ENCODE measurements around the gene SLC17A9.

SLC17A9 gene

GRCh38 chr20:62965363-62965771, 12.9 kb downstream of the SLC17A9 start:
- Histone ChIP-seq H3K4me1 (ENCODE audit: control insufficient read depth, insufficient read depth, low read length) (peaks cover 8% of the 10 kb centered on the region), H3K9ac (ENCODE audit: low read length) (no peak overlapping the region), H3K36me3 (ENCODE audit: control insufficient read depth, insufficient read depth, low read length) (peaks cover 35% of the 10 kb centered on the region), H3K4me3 (ENCODE audit: low read depth, low read length) (no peak overlapping the region), H3K27me3 (ENCODE audit: control insufficient read depth, insufficient read depth, low read length) (no peaks in the 10 kb centered on the region; the same call in 1 of the 2 replicates), H3K9me3 (ENCODE audit: control insufficient read depth, insufficient read depth, low read depth, low read length) (no peaks in the 10 kb centered on the region), H3K27ac (ENCODE audit: low read depth, low read length) (0 out of 2 replicates have a peak overlapping the region, but pooled peaks have one; percentile 26)

GRCh38 chr20:62966212-62967148, 14.0 kb downstream of the SLC17A9 start:
- Histone ChIP-seq H3K9ac (ENCODE audit: low read length) (no peak overlapping the region), H3K36me3 (ENCODE audit: control insufficient read depth, insufficient read depth, low read length) (peaks cover 33% of the 10 kb centered on the region), H3K27me3 (ENCODE audit: control insufficient read depth, insufficient read depth, low read length) (peaks cover 5% of the 10 kb centered on the region; the same call in 1 of the 2 replicates), H3K4me1 (ENCODE audit: control insufficient read depth, insufficient read depth, low read length) (peaks cover 7% of the 10 kb centered on the region; the same call in 1 of the 2 replicates), H3K9me3 (ENCODE audit: control insufficient read depth, insufficient read depth, low read depth, low read length) (no peaks in the 10 kb centered on the region), H3K4me3 (ENCODE audit: low read depth, low read length) (no peak overlapping the region), H3K27ac (ENCODE audit: low read depth, low read length) (no peak overlapping the region)

- H3K9ac ChIP-seq (ENCODE audit: low read length) = no peak overlapping the region
- peaks cover 31% of the 10 kb centered on the region for H3K36me3 ChIP-seq (ENCODE audit: control insufficient read depth, insufficient read depth, low read length)
- no peaks in the 10 kb centered on the region for H3K9me3 ChIP-seq (ENCODE audit: control insufficient read depth, insufficient read depth, low read depth, low read length)
- H3K27ac ChIP-seq (ENCODE audit: low read depth, low read length) = no peak overlapping the region
- H3K4me1 ChIP-seq (ENCODE audit: control insufficient read depth, insufficient read depth, low read length) = peaks cover 4% of the 10 kb centered on the region; the same call in 1 of the 2 replicates
- peaks cover 11% of the 10 kb centered on the region for H3K27me3 ChIP-seq (ENCODE audit: control insufficient read depth, insufficient read depth, low read length)
- H3K4me3 ChIP-seq (ENCODE audit: low read depth, low read length) = no peak overlapping the region
Observed at GRCh38 chr20:62967149-62967501, 14.6 kb downstream of the SLC17A9 start.

GRCh38 chr20:62967628-62968351, 15.3 kb downstream of the SLC17A9 start:
- no peak overlapping the region for H3K4me3 ChIP-seq (ENCODE audit: low read depth, low read length)
- no peaks in the 10 kb centered on the region for H3K9me3 ChIP-seq (ENCODE audit: control insufficient read depth, insufficient read depth, low read depth, low read length)
- H3K27me3 ChIP-seq (ENCODE audit: control insufficient read depth, insufficient read depth, low read length) = peaks cover 17% of the 10 kb centered on the region
- peaks cover 6% of the 10 kb centered on the region; the same call in 1 of the 2 replicates for H3K4me1 ChIP-seq (ENCODE audit: control insufficient read depth, insufficient read depth, low read length)
- peaks cover 27% of the 10 kb centered on the region for H3K36me3 ChIP-seq (ENCODE audit: control insufficient read depth, insufficient read depth, low read length)
- no peak overlapping the region for H3K27ac ChIP-seq (ENCODE audit: low read depth, low read length)
- no peak overlapping the region for H3K9ac ChIP-seq (ENCODE audit: low read length)

- Histone ChIP-seq H3K27me3 (ENCODE audit: control insufficient read depth, insufficient read depth, low read length) (peaks cover 25% of the 10 kb centered on the region), H3K4me1 (ENCODE audit: control insufficient read depth, insufficient read depth, low read length) (peaks cover 13% of the 10 kb centered on the region; the same call in 1 of the 2 replicates), H3K27ac (ENCODE audit: low read depth, low read length) (no peak overlapping the region)
Observed at GRCh38 chr20:62968378-62969178, 16.1 kb downstream of the SLC17A9 start.

GRCh38 chr20:62969179-62969760, 16.8 kb downstream of the SLC17A9 start:
- Histone ChIP-seq H3K36me3 (ENCODE audit: control insufficient read depth, insufficient read depth, low read length) (peaks cover 13% of the 10 kb centered on the region), H3K27me3 (ENCODE audit: control insufficient read depth, insufficient read depth, low read length) (peaks cover 32% of the 10 kb centered on the region), H3K27ac (ENCODE audit: low read depth, low read length) (no peak overlapping the region), H3K9ac (ENCODE audit: low read length) (no peak overlapping the region), H3K9me3 (ENCODE audit: control insufficient read depth, insufficient read depth, low read depth, low read length) (no peaks in the 10 kb centered on the region), H3K4me3 (ENCODE audit: low read depth, low read length) (no peak overlapping the region), H3K4me1 (ENCODE audit: control insufficient read depth, insufficient read depth, low read length) (peaks cover 17% of the 10 kb centered on the region)

More at GRCh38 chr20:62968378-62969178, 16.1 kb downstream of the SLC17A9 start:
- no peaks in the 10 kb centered on the region for H3K9me3 ChIP-seq (ENCODE audit: control insufficient read depth, insufficient read depth, low read depth, low read length)
- H3K4me3 ChIP-seq (ENCODE audit: low read depth, low read length) = no peak overlapping the region
- H3K9ac ChIP-seq (ENCODE audit: low read length) = no peak overlapping the region
- peaks cover 19% of the 10 kb centered on the region for H3K36me3 ChIP-seq (ENCODE audit: control insufficient read depth, insufficient read depth, low read length)

GRCh38 chr20:62969939-62970306, 17.4 kb downstream of the SLC17A9 start:
- Histone ChIP-seq H3K4me3 (ENCODE audit: low read depth, low read length) (no peak overlapping the region), H3K27me3 (ENCODE audit: control insufficient read depth, insufficient read depth, low read length) (peaks cover 38% of the 10 kb centered on the region)

GRCh38 chr20:62970307-62971210, 18.1 kb downstream of the SLC17A9 start:
- H3K9ac ChIP-seq (ENCODE audit: low read length) = no peak overlapping the region
- H3K27me3 ChIP-seq (ENCODE audit: control insufficient read depth, insufficient read depth, low read length) = peaks cover 45% of the 10 kb centered on the region
- H3K4me3 ChIP-seq (ENCODE audit: low read depth, low read length) = no peak overlapping the region
- peaks cover 2% of the 10 kb centered on the region for H3K36me3 ChIP-seq (ENCODE audit: control insufficient read depth, insufficient read depth, low read length)
- H3K27ac ChIP-seq (ENCODE audit: low read depth, low read length) = no peak overlapping the region
- no peaks in the 10 kb centered on the region for H3K9me3 ChIP-seq (ENCODE audit: control insufficient read depth, insufficient read depth, low read depth, low read length)
- peaks cover 29% of the 10 kb centered on the region for H3K4me1 ChIP-seq (ENCODE audit: control insufficient read depth, insufficient read depth, low read length)

More at GRCh38 chr20:62969939-62970306, 17.4 kb downstream of the SLC17A9 start:
- Histone ChIP-seq H3K9ac (ENCODE audit: low read length) (no peak overlapping the region), H3K27ac (ENCODE audit: low read depth, low read length) (no peak overlapping the region), H3K9me3 (ENCODE audit: control insufficient read depth, insufficient read depth, low read depth, low read length) (no peaks in the 10 kb centered on the region), H3K36me3 (ENCODE audit: control insufficient read depth, insufficient read depth, low read length) (peaks cover 7% of the 10 kb centered on the region), H3K4me1 (ENCODE audit: control insufficient read depth, insufficient read depth, low read length) (peaks cover 23% of the 10 kb centered on the region)

- Histone ChIP-seq H3K9ac (ENCODE audit: low read length) (no peak overlapping the region), H3K27me3 (ENCODE audit: control insufficient read depth, insufficient read depth, low read length) (peaks cover 53% of the 10 kb centered on the region), H3K4me3 (ENCODE audit: low read depth, low read length) (no peak overlapping the region), H3K9me3 (ENCODE audit: control insufficient read depth, insufficient read depth, low read depth, low read length) (no peaks in the 10 kb centered on the region), H3K27ac (ENCODE audit: low read depth, low read length) (no peak overlapping the region), H3K4me1 (ENCODE audit: control insufficient read depth, insufficient read depth, low read length) (peaks cover 33% of the 10 kb centered on the region), H3K36me3 (ENCODE audit: control insufficient read depth, insufficient read depth, low read length) (no peaks in the 10 kb centered on the region)
Observed at GRCh38 chr20:62971211-62971949, 18.9 kb downstream of the SLC17A9 start.
